Astrocyte of the spinal cord (primary cell): ENCODE measurements around the gene MROH7.

Experiments
- DNase-seq: peaks from one replicate; pipeline ENCODE4 v3.0.0; 2011; ENCODE audit warnings: low read depth, low spot score
- H3K4me3 ChIP-seq: 2 replicates; pipeline ENCODE4 v1.5.1; 2011; ENCODE audit warnings: low read depth, mild to moderate bottlenecking, low read length, moderate library complexity
- in situ Hi-C: cut with HindIII; loops from 2 replicates; pipeline ENCODE4 v1.10.0; 2017; ENCODE audit warnings: low sequenced_read_pairs
- TF ChIP-seq, protein P1 (sequence below): IDR thresholded peaks from 2 replicates; pipeline ENCODE4 v1.5.1; 2012; ENCODE audit warnings: low read depth, mild to moderate bottlenecking, low read length, inconsistent platforms

Gene MROH7

DNA sequence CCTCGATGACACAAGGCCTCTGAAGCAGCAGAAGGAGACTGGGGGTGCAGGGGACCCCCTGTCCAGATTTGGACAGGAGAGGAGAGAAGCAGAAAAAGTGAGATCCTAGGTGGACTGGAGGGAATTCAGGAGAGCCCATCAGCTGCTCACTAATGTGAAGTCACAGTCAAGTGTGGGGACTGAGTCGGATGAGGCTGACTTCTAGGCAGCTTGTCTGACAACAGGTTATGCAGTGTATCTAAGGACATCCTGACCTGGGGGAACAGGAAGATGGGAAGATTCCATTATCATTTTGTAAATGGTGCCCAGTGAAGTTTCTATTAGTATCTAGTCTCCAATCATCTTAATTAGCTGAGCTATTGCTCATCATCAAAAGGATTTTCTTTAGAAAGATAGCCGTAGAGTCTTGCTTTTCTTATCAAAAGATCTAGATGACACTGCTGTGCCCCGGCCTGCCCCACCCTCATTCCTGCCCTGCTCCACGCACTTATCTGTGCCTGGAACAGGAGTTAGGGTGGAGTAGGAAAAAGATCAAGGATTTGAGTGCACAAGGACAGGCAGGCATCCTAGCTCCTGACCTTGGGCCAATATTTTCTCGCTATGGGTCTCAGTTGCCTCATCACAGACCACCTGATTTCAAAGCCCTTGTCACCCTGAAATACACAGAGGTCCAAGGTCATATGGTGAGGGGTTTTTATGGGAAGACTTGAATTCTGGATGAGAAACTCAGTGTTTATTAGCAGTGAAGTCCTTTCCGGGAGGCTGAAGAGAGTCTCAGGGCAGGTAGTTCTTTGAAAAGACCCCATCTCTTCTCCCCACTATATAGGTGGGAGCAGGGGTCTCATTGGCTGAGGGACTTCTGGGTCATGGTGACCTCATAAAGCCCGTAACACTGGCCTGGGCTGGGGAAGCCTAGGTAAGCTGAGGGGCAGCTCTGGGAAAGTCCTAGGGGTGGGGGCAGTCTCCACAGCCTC, at the start of gene MROH7:
MROH7 (plus strand) TSS at position 924 of the 974 bp plus-strand sequence. CDS start 11,141 bp downstream, outside the sequence.
- DNase-seq: no peak
- in situ Hi-C loops: no loop called here
- TF ChIP-seq, protein P1, sequence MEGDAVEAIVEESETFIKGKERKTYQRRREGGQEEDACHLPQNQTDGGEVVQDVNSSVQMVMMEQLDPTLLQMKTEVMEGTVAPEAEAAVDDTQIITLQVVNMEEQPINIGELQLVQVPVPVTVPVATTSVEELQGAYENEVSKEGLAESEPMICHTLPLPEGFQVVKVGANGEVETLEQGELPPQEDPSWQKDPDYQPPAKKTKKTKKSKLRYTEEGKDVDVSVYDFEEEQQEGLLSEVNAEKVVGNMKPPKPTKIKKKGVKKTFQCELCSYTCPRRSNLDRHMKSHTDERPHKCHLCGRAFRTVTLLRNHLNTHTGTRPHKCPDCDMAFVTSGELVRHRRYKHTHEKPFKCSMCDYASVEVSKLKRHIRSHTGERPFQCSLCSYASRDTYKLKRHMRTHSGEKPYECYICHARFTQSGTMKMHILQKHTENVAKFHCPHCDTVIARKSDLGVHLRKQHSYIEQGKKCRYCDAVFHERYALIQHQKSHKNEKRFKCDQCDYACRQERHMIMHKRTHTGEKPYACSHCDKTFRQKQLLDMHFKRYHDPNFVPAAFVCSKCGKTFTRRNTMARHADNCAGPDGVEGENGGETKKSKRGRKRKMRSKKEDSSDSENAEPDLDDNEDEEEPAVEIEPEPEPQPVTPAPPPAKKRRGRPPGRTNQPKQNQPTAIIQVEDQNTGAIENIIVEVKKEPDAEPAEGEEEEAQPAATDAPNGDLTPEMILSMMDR: no peak
- no peak within 1 kb of the TSS for H3K4me3 ChIP-seq

DNA sequence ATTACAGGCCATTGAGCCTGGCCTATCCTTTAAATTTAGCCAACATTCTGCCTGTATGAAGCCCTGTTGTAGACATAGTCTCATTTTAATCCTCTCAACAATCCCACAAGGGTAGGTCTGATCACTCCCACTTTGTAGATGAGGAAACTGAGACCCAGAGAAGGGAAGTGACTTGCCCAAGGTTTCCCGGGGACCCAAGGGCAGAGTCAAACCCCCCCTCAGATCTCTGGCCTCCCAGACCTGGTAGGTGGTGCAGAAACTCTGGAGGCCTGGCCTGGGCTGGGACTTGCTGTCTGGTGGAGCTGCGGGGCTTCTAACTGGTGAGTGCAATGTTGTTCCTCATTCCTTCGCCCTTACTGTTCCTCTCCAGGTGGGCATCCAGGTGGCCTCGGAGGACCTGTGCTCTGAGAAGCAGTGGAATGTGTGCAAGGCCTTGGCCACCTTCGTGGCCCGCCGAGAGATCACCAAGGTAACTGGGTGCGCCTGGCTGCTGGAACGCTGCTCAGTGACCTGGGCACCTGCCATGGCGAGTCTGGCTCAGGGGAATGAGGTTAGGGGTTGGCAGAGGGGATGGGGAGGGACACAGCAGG, 47.9 kb upstream of the MROH7 start:
- in situ Hi-C loops: no loop called here
- DNase-seq: no peak
- H3K4me3 ChIP-seq: no peak overlapping the region
- TF ChIP-seq, protein P1: no peak

GRCh38 chr1:54594463-54594862, 47.1 kb upstream of the MROH7 start:
- H3K4me3 ChIP-seq: no peak overlapping the region
- in situ Hi-C loops: no loop called here
- DNase-seq: no peak
- TF ChIP-seq, protein P1: no peak

GRCh38 chr1:54595956-54596498, 45.6 kb upstream of the MROH7 start:
- in situ Hi-C loops: no loop called here
- H3K4me3 ChIP-seq: no peak overlapping the region
- TF ChIP-seq, protein P1: no peak
- DNase-seq: no peak

DNA sequence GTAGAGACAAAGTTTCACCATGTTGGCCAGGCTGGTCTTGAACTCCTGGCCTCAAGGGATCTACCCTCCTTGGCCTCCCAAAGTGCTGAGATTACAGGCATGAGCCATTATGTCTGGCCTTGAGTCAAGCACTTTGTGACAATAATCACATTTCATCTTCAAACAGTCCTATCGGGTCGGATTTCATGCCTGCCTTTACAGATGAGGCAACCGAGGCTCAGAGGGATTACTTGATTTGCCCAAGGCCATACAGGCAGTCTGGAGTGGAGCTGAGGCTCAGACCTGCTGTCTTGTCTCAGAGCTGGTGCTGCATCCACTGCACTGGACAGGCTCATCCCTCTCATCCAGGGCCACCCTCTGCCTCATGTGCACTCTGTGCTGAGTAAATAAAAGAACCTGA, 44.8 kb upstream of the MROH7 start:
- DNase-seq: no peak
- TF ChIP-seq, protein P1: no peak
- in situ Hi-C loops: no loop called here
- H3K4me3 ChIP-seq: no peak overlapping the region

GRCh38 chr1:54597455-54598030, 44.0 kb upstream of the MROH7 start:
- DNase-seq: no peak
- TF ChIP-seq, protein P1: no peak
- in situ Hi-C loops: no loop called here
- no peak overlapping the region for H3K4me3 ChIP-seq
